Measurements from ENCODE around the gene NGRN.
"Not testable (repeated sequence)": the region's sequence is repeated elsewhere in the genome, so short reads cannot be mapped to it uniquely, and the experiment has no call there.

Gene NGRN

GRCh38 chr15:90286678-90287077, 21.2 kb downstream of the NGRN start:
- peak; percentile 14 for DNase-seq

DNA sequence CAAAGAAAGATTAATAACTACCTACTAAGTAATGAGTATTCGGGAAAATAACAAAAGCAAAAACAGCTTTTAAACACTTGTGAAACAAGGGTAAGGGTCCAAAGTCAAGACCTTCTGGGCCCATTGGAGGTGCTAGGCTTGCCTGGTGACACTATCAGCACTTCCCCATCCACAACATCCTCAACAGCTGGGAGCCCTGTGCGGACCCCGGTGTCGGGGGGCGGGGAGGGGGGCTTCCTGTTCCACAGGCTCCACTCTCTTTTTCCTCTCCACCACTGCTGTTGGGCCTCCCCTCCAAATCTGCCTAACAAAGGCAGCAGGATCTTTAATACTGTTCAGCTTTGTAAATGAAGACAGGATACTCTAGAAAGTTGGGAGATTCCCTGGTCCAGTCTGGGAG, 21.6 kb downstream of the NGRN start:
- DNase-seq, result no peak

- DNase-seq, result no peak
These were observed 22.5 kb downstream of the NGRN start for GRCh38 chr15:90287946-90288345.

- no peak for DNase-seq
These were observed 26.3 kb downstream of the NGRN start for GRCh38 chr15:90291679-90292356.

DNA sequence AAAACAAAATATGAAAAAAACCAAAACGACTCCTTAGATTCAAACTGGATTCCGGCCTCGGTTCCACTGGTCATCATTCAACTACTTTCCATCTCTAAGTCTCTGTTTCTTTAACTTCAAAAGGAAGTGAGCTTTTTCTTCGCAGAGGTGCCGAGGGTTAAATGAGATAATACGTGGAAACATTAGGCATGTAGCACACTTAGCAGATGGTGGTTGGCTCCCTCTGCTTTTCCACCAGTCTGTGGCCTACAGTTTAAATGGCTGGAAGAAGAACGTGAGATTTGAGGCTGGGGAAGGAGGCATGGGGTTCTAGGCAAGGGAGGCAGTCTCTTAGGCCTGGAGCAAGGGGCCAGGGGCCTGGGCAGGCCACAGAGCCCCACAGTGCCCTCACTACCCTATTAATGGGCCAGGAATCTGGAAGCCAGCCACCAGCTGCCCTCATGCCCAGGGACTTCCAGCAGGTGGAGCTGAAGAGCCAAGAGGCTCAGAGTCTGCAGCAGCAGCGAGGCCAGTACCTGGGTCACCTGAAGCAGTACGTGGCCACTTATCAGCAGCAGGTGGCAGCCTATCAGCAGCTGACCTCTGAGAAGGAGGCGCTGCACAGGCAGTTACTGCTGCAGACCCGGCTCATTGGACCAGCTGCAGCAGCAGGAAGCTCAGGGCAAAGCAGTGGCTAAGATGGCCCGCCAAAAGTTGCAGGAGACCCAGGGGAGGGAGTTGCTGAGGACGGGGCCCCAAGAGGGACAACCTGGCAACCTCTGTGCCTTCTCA, 27.8 kb downstream of the NGRN start:
- not testable (repeated sequence) for DNase-seq

DNA sequence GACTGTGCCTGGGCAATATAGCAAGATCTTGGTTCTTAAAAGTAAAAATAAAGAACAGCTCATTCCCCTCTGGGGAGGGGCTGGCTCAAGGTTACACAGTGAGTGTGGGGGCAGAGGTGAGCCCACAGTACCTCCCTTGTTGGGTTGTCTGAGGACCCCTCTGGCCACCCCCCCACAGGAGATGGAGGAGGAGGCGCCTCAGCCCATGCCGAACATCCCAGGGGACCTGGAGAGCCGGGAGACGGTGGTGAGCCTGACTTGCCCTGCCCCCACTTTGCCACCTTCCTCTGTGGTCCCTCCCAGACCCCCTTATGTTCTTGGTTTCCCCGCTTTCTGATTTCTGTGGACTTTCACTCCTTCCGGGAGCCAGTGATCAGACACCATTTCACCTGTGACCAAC, 28.7 kb downstream of the NGRN start:
- no peak for DNase-seq

GRCh38 chr15:90294601-90295269, 29.3 kb downstream of the NGRN start:
- DNase-seq, result no peak

DNA sequence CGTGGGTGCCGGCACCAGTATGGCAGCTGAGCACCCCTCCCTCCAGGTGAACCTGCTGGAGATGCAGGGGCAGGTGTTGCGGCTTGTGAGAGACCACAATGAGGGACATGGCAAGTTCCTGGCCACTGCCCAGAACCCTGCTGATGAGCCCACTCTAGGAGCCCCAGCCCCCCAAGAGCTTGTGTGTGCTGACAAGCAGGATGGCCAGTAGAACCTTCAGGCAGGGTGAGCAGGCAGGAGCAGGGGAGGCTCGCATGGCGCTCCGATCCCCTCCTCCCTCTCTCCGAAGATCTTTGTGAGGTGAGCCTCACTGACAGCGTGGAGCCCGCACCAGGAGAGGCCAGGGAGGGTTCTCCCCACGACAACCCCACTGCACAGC, 29.8 kb downstream of the NGRN start:
- DNase-seq, result no peak

DNA sequence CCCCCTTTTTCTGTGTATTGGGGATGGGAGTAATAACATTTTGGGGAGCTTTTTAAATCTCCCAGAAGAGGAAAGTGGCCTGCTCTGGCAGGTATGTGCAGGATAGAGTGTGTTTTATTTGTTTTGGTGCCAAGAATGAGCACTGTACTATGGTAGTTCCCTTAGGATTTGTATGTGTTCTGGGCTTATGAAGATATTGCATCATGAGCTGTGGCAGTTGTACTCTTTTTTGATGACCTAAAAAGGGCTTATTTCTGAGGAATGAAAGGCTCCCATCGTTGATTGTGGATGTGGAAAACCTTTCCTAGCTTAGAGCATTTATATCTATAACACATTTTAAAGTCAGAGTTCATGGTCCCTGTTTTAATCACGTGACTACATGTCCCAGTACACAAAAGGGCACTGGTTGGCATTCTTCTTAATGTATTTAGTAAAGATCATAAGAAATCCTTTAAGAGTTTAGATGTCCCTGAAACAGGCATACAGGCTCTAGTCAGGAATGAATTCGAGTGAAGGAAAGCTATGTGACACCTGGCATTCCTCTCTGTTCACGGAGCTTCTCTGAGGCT, 30.9 kb downstream of the NGRN start:
- DNase-seq, result not testable (repeated sequence)

DNA sequence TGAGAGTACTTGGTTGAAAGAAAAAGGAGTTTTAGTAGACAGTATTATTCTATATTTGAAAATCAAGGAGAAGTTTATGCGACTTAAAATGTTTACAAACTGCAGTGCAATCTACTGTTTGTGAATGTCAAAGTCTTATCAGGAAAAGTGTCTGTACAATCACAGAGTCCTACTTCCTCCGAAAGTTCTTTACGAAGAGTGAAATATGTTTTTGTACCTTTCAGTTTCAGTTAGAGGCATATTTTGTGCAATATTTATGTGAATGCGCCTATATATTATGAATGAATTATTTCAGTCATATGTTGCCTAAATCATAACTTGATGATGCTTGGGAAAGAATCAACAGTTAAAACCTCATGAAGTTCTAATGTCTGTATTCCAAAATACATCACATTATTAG, 31.5 kb downstream of the NGRN start:
- no peak for DNase-seq

DNA sequence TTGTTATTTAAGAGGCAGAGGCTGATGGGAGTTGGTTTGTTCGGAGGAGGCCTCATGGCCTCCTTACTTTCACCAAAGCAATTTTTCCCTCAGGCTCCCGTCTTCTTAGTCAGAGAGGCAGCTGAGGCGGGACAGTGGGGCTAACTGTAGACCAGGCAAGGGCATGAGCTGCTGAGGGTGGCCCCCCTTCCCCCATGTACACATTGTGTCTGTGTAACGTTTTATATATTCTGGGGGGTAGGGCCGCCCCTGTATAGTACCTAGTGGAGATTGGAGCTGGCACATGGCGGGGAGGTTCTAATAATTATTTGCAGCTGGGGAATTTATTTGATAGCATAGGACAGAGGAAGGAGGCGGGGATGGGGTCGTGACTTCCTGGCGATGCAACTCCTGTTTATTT, 35.1 kb downstream of the NGRN start:
- no peak for DNase-seq

GRCh38 chr15:90300988-90301706, 35.7 kb downstream of the NGRN start:
- no peak for DNase-seq

- no peak for DNase-seq
These were observed 36.3 kb downstream of the NGRN start for GRCh38 chr15:90301707-90302300.

- not testable (repeated sequence) for DNase-seq
These were observed 39.9 kb downstream of the NGRN start for GRCh38 chr15:90305355-90305754.

- no peak for DNase-seq
These were observed 40.5 kb downstream of the NGRN start for GRCh38 chr15:90305932-90306331.

DNA sequence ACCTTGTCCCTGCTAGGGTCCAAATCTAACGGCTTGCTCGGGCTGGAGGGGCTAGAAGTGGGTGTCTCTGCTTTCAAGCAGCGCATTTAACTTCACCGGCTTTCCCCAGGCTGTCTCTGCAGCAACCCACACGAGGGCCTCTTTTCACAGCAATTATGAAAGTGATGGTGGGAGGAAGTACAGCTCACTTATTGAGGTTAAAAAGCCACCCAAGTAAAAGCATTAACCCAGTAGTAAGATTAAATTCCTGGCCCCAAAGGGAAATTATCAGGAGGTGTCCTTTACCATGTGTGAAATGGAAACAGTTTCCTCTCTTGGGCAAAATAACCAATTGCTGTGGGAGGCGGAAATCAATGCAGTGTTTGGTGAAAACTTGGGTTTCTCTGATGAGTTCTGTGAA, 41.1 kb downstream of the NGRN start:
- no peak for DNase-seq

- DNase-seq, result no peak
These were observed 42.2 kb downstream of the NGRN start for GRCh38 chr15:90307661-90308060.

GRCh38 chr15:90309020-90309419, 43.5 kb downstream of the NGRN start:
- DNase-seq, result no peak

DNA sequence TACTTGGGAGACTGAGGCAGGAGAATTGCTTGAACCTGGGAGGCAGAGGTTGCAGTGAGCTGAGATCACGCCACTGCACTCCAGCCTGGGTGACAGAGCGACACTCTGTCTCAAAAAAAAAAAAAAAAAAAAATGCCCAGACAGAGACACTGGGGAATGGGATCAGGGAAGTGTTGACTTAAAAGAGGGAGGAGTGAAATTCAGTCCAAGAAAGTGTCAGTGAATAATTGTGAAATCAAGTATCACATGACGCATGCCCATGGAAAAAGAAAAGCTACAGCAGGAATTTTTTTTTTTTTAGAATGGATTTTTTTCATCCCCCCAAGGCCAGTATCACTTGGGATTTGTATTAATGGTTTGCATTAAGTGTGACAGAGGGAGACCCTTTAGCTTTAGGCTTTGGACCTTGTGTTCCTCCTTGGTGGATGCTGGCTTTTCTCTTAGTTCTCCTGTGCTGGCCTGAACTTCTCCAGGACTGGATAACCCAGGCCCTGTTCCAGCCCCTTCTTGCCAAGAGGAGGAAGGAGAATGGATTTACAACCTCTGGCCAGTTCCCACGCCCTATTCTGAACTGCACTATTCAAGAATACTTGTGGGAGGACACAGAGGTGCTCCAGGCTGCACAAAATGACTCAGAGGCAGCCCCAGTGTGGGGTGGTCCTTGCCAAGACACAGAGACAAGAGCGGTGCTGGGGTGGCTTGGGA, 50.0 kb downstream of the NGRN start:
- DNase-seq, result no peak

DNA sequence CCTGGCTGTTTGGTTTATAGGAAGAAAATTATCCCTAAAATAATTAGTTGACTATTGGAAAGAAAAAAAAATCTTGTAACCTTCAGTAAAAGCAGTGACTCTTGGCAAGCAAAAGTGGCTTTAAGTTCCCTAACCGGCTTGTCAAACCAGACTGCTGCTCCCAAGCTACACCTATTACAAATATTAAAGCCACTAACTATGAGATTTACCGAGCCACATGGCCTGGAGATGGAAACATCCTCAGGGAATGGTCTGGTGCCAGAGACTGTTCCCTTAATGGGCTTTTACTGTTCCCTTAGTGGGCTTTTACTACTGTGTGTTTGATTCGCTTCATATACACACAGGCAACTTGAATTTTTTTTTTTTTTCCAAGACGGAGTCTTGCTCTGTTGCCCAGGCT, 50.7 kb downstream of the NGRN start:
- DNase-seq, result no peak

DNA sequence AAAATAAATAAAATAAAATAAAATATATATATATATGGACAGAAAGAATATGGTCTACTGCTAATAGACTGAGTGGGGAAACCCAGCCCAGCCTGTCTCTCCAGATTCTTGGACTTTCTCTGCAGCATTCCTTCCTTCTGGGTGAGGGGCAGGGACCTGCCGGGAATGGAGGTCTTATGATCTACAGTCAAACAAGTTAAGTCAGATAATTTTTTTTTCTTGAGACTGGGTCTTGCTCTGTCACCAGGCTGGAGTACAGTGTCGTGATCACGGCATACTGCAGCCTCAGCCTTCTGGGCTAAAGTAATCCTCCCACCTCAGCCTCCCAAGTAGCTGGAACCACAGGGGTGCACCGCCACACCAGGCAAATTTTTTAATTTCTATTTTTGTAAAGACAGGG, 53.1 kb downstream of the NGRN start:
- DNase-seq, result no peak
